GM04504 (cell line): Measurements from ENCODE around the gene PLAAT3.
"Not testable (repeated sequence)": the region's sequence is repeated elsewhere in the genome, so short reads cannot be mapped to it uniquely, and the experiment has no call there.

Experiments
- DNase-seq: peaks from one replicate; pipeline ENCODE4 v3.0.0-alpha.2; 2012; ENCODE audit warnings: low read depth

Gene PLAAT3

GRCh38 chr11:63567044-63567840 lies 47.0 kb downstream of the PLAAT3 start:
- peak; percentile 35 for DNase-seq

GRCh38 chr11:63564784-63565350 lies 49.4 kb downstream of the PLAAT3 start:
- no peak for DNase-seq

- no peak for DNase-seq
Observed at GRCh38 chr11:63564056-63564774, 50.0 kb downstream of the PLAAT3 start.

- DNase-seq: no peak
Observed at GRCh38 chr11:63563201-63564055, 50.8 kb downstream of the PLAAT3 start, which contains the start of gene PLAAT2. TSS of gene PLAAT2 (minus strand) at chr11:63563379. CDS start at chr11:63563324, 55 bp downstream.

- no peak for DNase-seq
Observed at GRCh38 chr11:63560506-63561180, 53.6 kb downstream of the PLAAT3 start.

- DNase-seq: no peak
Observed at GRCh38 chr11:63558459-63559157, 55.6 kb downstream of the PLAAT3 start.

- no peak for DNase-seq
Observed at GRCh38 chr11:63557570-63557969, 56.7 kb downstream of the PLAAT3 start.

- DNase-seq: no peak
Observed at GRCh38 chr11:63556404-63557013, 57.7 kb downstream of the PLAAT3 start.

- no peak for DNase-seq
Observed at GRCh38 chr11:63554877-63555223, 59.4 kb downstream of the PLAAT3 start.

GRCh38 chr11:63553759-63554158 lies 60.5 kb downstream of the PLAAT3 start:
- DNase-seq: no peak

GRCh38 chr11:63552921-63553320 lies 61.3 kb downstream of the PLAAT3 start:
- no peak for DNase-seq

GRCh38 chr11:63551889-63552266 lies 62.4 kb downstream of the PLAAT3 start:
- no peak for DNase-seq

GRCh38 chr11:63551091-63551888 lies 62.9 kb downstream of the PLAAT3 start:
- no peak for DNase-seq

- DNase-seq: not testable (repeated sequence)
Observed at GRCh38 chr11:63550156-63550700, 64.0 kb downstream of the PLAAT3 start.

- no peak for DNase-seq
Observed at GRCh38 chr11:63549411-63549810, 64.8 kb downstream of the PLAAT3 start.

- no peak for DNase-seq
Observed at GRCh38 chr11:63548178-63548577, 66.1 kb downstream of the PLAAT3 start.

GRCh38 chr11:63547061-63547460 lies 67.2 kb downstream of the PLAAT3 start:
- DNase-seq: no peak

- DNase-seq: no peak
Observed at GRCh38 chr11:63543711-63544110, 70.5 kb downstream of the PLAAT3 start.

- not testable (repeated sequence) for DNase-seq
Observed at GRCh38 chr11:63542506-63542905, 71.7 kb downstream of the PLAAT3 start.
